H1 (cell line): ENCODE measurements around the gene ZNF799. TPM values are rescaled to one million over a fixed set of nuclear protein-coding genes. Genes with fewer than 3 reads are reported as not detected.

Experiments used
- CBX5 ChIP-seq: fragments of 300-800, 300-1000 bp; sonication (generic); IDR thresholded peaks from 2 replicates; pipeline ENCODE4 v1.7.1; 2016; ENCODE audit warnings: antibody characterized with exemption, low read length, low read depth
- CEBPB ChIP-seq: IDR thresholded peaks from 2 replicates; pipeline ENCODE4 v1.6.1; 2012; ENCODE audit warnings: low read depth, low read length
- CREB1 ChIP-seq: IDR thresholded peaks from 2 replicates; pipeline ENCODE4 v1.6.1; 2012; ENCODE audit warnings: inconsistent platforms
- CTCF ChIP-seq, 3 experiments: IDR thresholded peaks; 1 replicate in 2 of 3; 2 replicates in 1 of 3; pipeline versions ENCODE4 v1.5.1 to v1.6.1; 2011; ENCODE audit warnings: low read length in 3 of 3, mild to moderate bottlenecking in 3 of 3, inconsistent platforms in 2 of 3, low read depth in 1 of 3, moderate library complexity in 1 of 3; ENCODE audit not compliant: insufficient read depth in 1 of 3; ENCODE audit errors: control extremely low read depth in 1 of 3
- FOSL1 ChIP-seq: IDR thresholded peaks from 2 replicates; pipeline ENCODE4 v1.6.1; 2011; ENCODE audit warnings: mild to moderate bottlenecking, low read depth, low read length, moderate library complexity; ENCODE audit not compliant: insufficient read depth
- KDM4A ChIP-seq: IDR thresholded peaks from one replicate; pipeline ENCODE4 v1.7.1; 2012; ENCODE audit warnings: low read depth, mild to moderate bottlenecking, moderate library complexity, low read length, inconsistent platforms; ENCODE audit not compliant: severe bottlenecking
- PHF8 ChIP-seq: fragments of 200-600 bp; sonication (generic); conservative IDR thresholded peaks from 2 replicates; pipeline ENCODE4 v1.7.1; 2012; ENCODE audit warnings: low read depth, mild to moderate bottlenecking, inconsistent platforms, low read length, moderate library complexity
- RBBP5 ChIP-seq: IDR thresholded peaks from 2 replicates; pipeline ENCODE4 v1.7.1; 2012; ENCODE audit warnings: low read depth, mild to moderate bottlenecking, inconsistent platforms, low read length, moderate library complexity, borderline replicate concordance
- SIX5 ChIP-seq: IDR thresholded peaks from 2 replicates; pipeline ENCODE4 v1.6.1; 2011; ENCODE audit warnings: mild to moderate bottlenecking, low read depth, low read length
- SP1 ChIP-seq: IDR thresholded peaks from 2 replicates; pipeline ENCODE4 v1.6.1; 2011; ENCODE audit warnings: low read depth, low read length
- SUZ12 ChIP-seq: fragments of 200-600 bp; sonication (generic); IDR thresholded peaks from 2 replicates; pipeline ENCODE4 v1.6.1; 2012; ENCODE audit warnings: mild to moderate bottlenecking, inconsistent platforms, low read length, moderate library complexity, mixed read lengths
- TAF7 ChIP-seq: optimal IDR thresholded peaks from 2 replicates; pipeline ENCODE3; 2011; ENCODE audit warnings: low read depth, mild to moderate bottlenecking, inconsistent platforms, low read length, moderate library complexity, borderline replicate concordance
- ZNF274 ChIP-seq: IDR thresholded peaks from 2 replicates; pipeline ENCODE4 v1.7.0; 2012; ENCODE audit warnings: low read length, borderline replicate concordance; ENCODE audit errors: extremely low read depth
- polyA plus RNA-seq, 7 experiments: library from polyadenylated mRNA; depleted of rRNA in 3 of 7; stranded (reverse) in 5 of 7; unstranded in 2 of 7; fragments of >200 nt in 5 of 7; fragments of 200-250 nt in 2 of 7; gene quantifications; 1 replicate in 5 of 7; 2 replicates in 1 of 7; 4 replicates in 1 of 7; pipeline versions ENCODE4 v1.2.1 to v1.2.3, GENCODE V29; 2011 to 2013; ENCODE audit warnings: missing spikeins in 2 of 7, mixed read lengths in 2 of 7
- total RNA-seq: library from RNA; stranded (reverse); fragmentation: NEBNext Ultra II Directional; extraction: Animal tissue kit (Norgen Biotek cat#: 25700); gene quantifications from 2 replicates; pipeline ENCODE4 v1.2.1, GENCODE V29; 2021

ZNF799 gene
- total and polyA plus RNA-seq, 2 of the 8 experiments (the other 6 are each of a cell fraction or from before 2014, with no cell fraction given), result 1.00 to 4.2 TPM

GRCh38 chr19:12365236-12366162 lies 35.6 kb downstream of the ZNF799 start, which contains the start of gene ZNF442 (continued):
- TF ChIP-seq CTCF (IDR thresholded peaks at IDR 0.05; ENCODE audit: control extremely low read depth in 1 of 3, insufficient read depth in 1 of 3, low read depth in 1 of 3, low read length in 3 of 3) (peak; percentile 40 to 76 (median 75)), ZNF274 (no peak), SIX5 (no peak), TAF7 (no peak), RBBP5 (peak; percentile 72; the same call in 1 of the 2 replicates), CEBPB (no peak), FOSL1 (no peak), KDM4A (peak; percentile 83), CREB1 (peak; percentile 11; the same call in 1 of the 2 replicates), CBX5 (no peak), SUZ12 (no peak), PHF8 (peak; percentile 77), SP1 (peak; percentile 81)
